HL-60 (cell line): ENCODE measurements around the gene ACP7.

ENCODE experiments used
- CTCF ChIP-seq: IDR thresholded peaks from one replicate; pipeline ENCODE4 v1.5.1; 2011; ENCODE audit warnings: low read length, control low read depth, inconsistent platforms; ENCODE audit not compliant: insufficient read depth
- POLR2AphosphoS5 ChIP-seq: IDR thresholded peaks from 2 replicates; pipeline ENCODE4 v1.6.1; 2012; ENCODE audit warnings: low read depth
- REST ChIP-seq: IDR thresholded peaks from 2 replicates; pipeline ENCODE4 v1.6.1; 2012; ENCODE audit warnings: low read depth; ENCODE audit not compliant: insufficient replicate concordance

GRCh38 chr19:39154629-39155100 lies 70.5 kb downstream of the ACP7 start:
- TF ChIP-seq CTCF (no peak), POLR2AphosphoS5 (no peak), REST (no peak)
